ENCODE results near the gene PDK1. TPM values are rescaled to one million over a fixed set of nuclear protein-coding genes. Genes with fewer than 3 reads are reported as not detected.
A peak's percentile ranks its signal among the peaks of the same experiment; 100 is the strongest.
"Not testable (repeated sequence)": the region's sequence is repeated elsewhere in the genome, so short reads cannot be mapped to it uniquely, and the experiment has no call there.

PDK1 gene
- total RNA-seq, 1 donor = 16.4 TPM

- no peak for DNase-seq (ENCODE audit: low read depth)
- H3K4me3 ChIP-seq (ENCODE audit: low read depth, low read length) = no peak overlapping the region
- no peak for TF ChIP-seq CTCF (IDR thresholded peaks at IDR 0.05; ENCODE audit: insufficient read depth, low read length)
These were observed 41.8 kb upstream of the PDK1 start for GRCh38 chr2:172513935-172514586.

DNA sequence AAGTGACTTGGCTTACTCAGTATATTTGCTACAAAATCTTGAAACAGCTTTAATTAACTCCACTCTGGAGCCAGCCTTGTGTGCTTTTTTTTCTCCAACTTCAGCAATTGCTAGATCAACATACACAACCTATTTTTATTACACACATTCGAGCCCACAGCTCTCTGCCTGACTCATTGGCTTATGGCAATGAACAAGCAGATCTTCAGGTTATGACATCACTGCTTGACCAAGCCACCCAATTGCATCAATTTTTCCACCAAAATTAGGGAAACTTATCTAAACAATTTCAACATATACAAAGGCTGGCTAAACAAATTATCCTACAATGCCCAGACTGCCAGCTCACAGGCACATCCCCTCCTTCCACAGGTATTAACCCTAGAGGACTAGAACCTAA lies 39.6 kb upstream of the PDK1 start:
- DNase-seq (ENCODE audit: low read depth) = peak; percentile 49
- TF ChIP-seq CTCF (IDR thresholded peaks at IDR 0.05; ENCODE audit: insufficient read depth, low read length) = no peak
- H3K4me3 ChIP-seq (ENCODE audit: low read depth, low read length) = no peak overlapping the region

DNA sequence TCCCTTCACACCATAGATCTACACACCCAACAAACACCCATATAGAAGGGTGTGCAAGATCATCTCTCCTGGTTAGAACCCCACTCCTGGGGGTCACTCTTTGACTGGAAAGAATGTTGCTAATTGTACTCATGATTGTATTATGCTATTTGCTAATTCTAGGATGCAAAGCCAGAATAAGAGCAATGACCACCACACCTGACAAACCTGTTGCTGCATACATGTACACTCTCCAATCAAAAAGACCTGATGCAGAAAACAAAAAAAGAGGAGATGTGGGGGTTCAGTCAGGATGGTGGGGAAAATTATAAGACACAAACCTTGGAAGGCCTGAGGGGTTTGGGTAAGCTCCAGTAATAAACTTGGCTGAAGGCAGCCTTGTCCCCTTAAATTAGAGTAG lies 36.9 kb upstream of the PDK1 start:
- H3K4me3 ChIP-seq (ENCODE audit: low read depth, low read length) = no peak overlapping the region
- DNase-seq (ENCODE audit: low read depth) = no peak
- TF ChIP-seq CTCF (IDR thresholded peaks at IDR 0.05; ENCODE audit: insufficient read depth, low read length) = no peak

DNA sequence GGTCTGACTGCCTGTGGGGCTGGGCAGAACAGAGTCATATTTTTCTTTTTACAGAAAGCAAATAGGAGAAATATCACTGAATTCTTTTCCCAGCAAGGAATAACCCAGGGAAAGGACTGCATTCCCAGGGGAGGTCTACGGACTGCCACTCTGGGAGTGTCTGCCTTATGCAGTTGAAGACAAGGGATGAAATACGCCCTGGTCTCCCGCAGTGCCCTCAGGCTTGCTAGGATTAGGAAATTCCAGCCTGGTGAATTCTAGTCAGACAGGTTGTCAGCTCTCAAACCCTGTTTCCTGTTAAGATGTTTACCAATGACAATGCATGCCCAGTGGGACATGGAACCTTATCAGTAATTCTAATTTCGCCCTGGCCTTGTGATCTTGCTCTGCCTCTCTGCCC lies 30.3 kb upstream of the PDK1 start:
- no peak overlapping the region for H3K4me3 ChIP-seq (ENCODE audit: low read depth, low read length)
- no peak for DNase-seq (ENCODE audit: low read depth)
- no peak for TF ChIP-seq CTCF (IDR thresholded peaks at IDR 0.05; ENCODE audit: insufficient read depth, low read length)

GRCh38 chr2:172531309-172531708 lies 24.6 kb upstream of the PDK1 start:
- no peak for DNase-seq (ENCODE audit: low read depth)
- no peak overlapping the region for H3K4me3 ChIP-seq (ENCODE audit: low read depth, low read length)
- no peak for TF ChIP-seq CTCF (IDR thresholded peaks at IDR 0.05; ENCODE audit: insufficient read depth, low read length)

GRCh38 chr2:172532461-172532860 lies 23.4 kb upstream of the PDK1 start:
- not testable (repeated sequence) for H3K4me3 ChIP-seq (ENCODE audit: low read depth, low read length); DNase-seq (ENCODE audit: low read depth)

DNA sequence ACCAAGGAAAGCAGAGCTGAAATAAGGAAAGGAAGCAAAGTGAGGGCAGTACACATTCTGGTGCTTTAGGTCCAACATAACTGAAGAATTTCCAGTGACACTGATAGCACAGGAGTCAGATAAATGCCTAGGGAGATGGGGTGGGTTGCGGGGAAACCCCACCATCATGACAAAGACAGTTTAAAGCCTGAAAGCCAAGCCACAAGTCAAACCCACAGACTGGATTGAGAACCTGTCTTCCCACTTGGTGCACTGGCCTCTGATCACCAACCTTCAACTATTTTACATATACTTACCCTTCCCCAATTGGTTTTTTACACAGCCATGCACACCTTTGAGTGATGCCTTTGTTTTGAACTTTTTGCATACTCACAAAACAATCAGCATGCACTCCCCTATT lies 22.2 kb upstream of the PDK1 start:
- TF ChIP-seq CTCF (IDR thresholded peaks at IDR 0.05; ENCODE audit: insufficient read depth, low read length) = no peak
- no peak for DNase-seq (ENCODE audit: low read depth)
- H3K4me3 ChIP-seq (ENCODE audit: low read depth, low read length) = no peak overlapping the region

All from fibroblast of the aortic adventitia (primary cell).